Endodermal cell (in vitro differentiated cells): ENCODE data around the gene PCID2. TPM values are rescaled to one million over a fixed set of nuclear protein-coding genes. Genes with fewer than 3 reads are reported as not detected.
A peak's percentile ranks its signal among the peaks of the same experiment; 100 is the strongest.

ENCODE experiments used
- DNase-seq: peaks from one replicate; pipeline ENCODE4 v3.0.0-alpha.2; 2017
- H3K27ac ChIP-seq: 2 replicates; pipeline ENCODE4 v1.5.1; 2013; ENCODE audit warnings: mild to moderate bottlenecking, low read depth, low read length, moderate library complexity
- H3K27me3 ChIP-seq: 2 replicates; pipeline ENCODE4 v1.6.1; 2013; ENCODE audit warnings: mild to moderate bottlenecking, low read length, moderate library complexity; ENCODE audit not compliant: insufficient read depth, control insufficient read depth, poor library complexity, severe bottlenecking
- H3K36me3 ChIP-seq: 2 replicates; pipeline ENCODE4 v1.7.0; 2013; ENCODE audit warnings: mild to moderate bottlenecking, low read length, moderate library complexity; ENCODE audit not compliant: control insufficient read depth, insufficient read depth
- H3K4me1 ChIP-seq: one replicate; pipeline ENCODE4 v1.7.0; 2013; ENCODE audit warnings: low read length; ENCODE audit not compliant: control insufficient read depth, insufficient read depth
- H3K4me3 ChIP-seq: 2 replicates; pipeline ENCODE4 v1.5.1; 2013; ENCODE audit warnings: mild to moderate bottlenecking, low read length, moderate library complexity
- H3K9ac ChIP-seq: 2 replicates; pipeline ENCODE4 v1.6.1; 2013; ENCODE audit warnings: mild to moderate bottlenecking, low read length, moderate library complexity; ENCODE audit not compliant: poor library complexity, severe bottlenecking; ENCODE audit errors: extremely low read depth
- H3K9me3 ChIP-seq: 2 replicates; pipeline ENCODE4 v1.6.1; 2013; ENCODE audit warnings: mild to moderate bottlenecking, low read length, moderate library complexity; ENCODE audit not compliant: control insufficient read depth
- H3K27ac Mint-ChIP-seq: 2 replicates; pipeline ENCODE4 v1.8.0; 2020; ENCODE audit warnings: mixed read lengths
- H3K27me3 Mint-ChIP-seq: 2 replicates; pipeline ENCODE4 v1.8.0; 2021; ENCODE audit warnings: mild to moderate bottlenecking, mixed read lengths; ENCODE audit not compliant: insufficient read depth
- H3K36me3 Mint-ChIP-seq: 2 replicates; pipeline ENCODE4 v1.8.0; 2020; ENCODE audit warnings: low read depth, mixed read lengths
- H3K4me1 Mint-ChIP-seq: 2 replicates; pipeline ENCODE4 v1.8.0; 2020; ENCODE audit warnings: mixed read lengths
- H3K4me3 Mint-ChIP-seq: 2 replicates; pipeline ENCODE4 v1.8.0; 2020; ENCODE audit warnings: mild to moderate bottlenecking, moderate library complexity, mixed read lengths
- H3K9me3 Mint-ChIP-seq: 2 replicates; pipeline ENCODE4 v1.8.0; 2020; ENCODE audit warnings: mild to moderate bottlenecking, mixed read lengths
- CTCF ChIP-seq: fragments of 200-600 bp; sonication (generic); conservative IDR thresholded peaks from 2 replicates; pipeline ENCODE4 v1.5.0; 2021; ENCODE audit warnings: antibody characterized with exemption, mild to moderate bottlenecking
- WGBS, 2 experiments: methylation state at CpG; one replicate each; pipeline versions ENCODE4 v1.1.5 to v1.1.7; 2013; ENCODE audit warnings: missing lambda C conversion rate in 2 of 2, mixed read lengths in 1 of 2; ENCODE audit not compliant: insufficient coverage in 1 of 2, insufficient read length in 1 of 2; 5-methylcytosine and 5-hydroxymethylcytosine counted together
- total RNA-seq, 2 donors: library from RNA; stranded (reverse); fragmentation: NEBNext Ultra II Directional in 1 of 2; extraction: Animal tissue kit (Norgen Biotek cat#: 25700) in 1 of 2; gene quantifications; 2 replicates in 1 of 2; 3 replicates in 1 of 2; pipeline ENCODE4 v1.2.1, GENCODE V29; 2021

The PCID2 gene
- total RNA-seq, 2 donors from 2014 or later, result 70.5 to 71.7 TPM

GRCh38 chr13:113210833-113211232 lies 2.4 kb upstream of the PCID2 start:
- Histone ChIP-seq H3K4me1 (no peaks in the 10 kb centered on the region), H3K36me3 (peaks cover 41% of the 10 kb centered on the region), H3K9me3 (no peaks in the 10 kb centered on the region), H3K27me3 (no peaks in the 10 kb centered on the region), H3K9ac (peak overlapping the region; percentile 70), H3K27ac (no peak overlapping the region), H3K4me3 (peak overlapping the region; percentile 93)
- no peaks in the 10 kb centered on the region for H3K27me3 Mint-ChIP-seq
- no peaks in the 10 kb centered on the region for H3K9me3 Mint-ChIP-seq
- H3K4me1 Mint-ChIP-seq, result peaks cover 36% of the 10 kb centered on the region
- 89 to 100% methylated on average over 6 of the region's 6 CpGs for WGBS, 2 experiments
- peak overlapping the region; percentile 84 for H3K4me3 Mint-ChIP-seq
- no peak overlapping the region for H3K27ac Mint-ChIP-seq
- peaks cover 39% of the 10 kb centered on the region for H3K36me3 Mint-ChIP-seq
- DNase-seq, result no peak
- TF ChIP-seq CTCF, result no peak

- no peaks in the 10 kb centered on the region for H3K4me1 ChIP-seq
- 0 to 1% methylated on average over 17 to 67 of the region's 67 CpGs for WGBS, 2 experiments
- no peaks in the 10 kb centered on the region for H3K27me3 ChIP-seq
- H3K36me3 ChIP-seq, result peaks cover 50% of the 10 kb centered on the region
- peak; percentile 26 for TF ChIP-seq CTCF
- H3K27ac Mint-ChIP-seq, result peak overlapping the region; percentile 90
- no peaks in the 10 kb centered on the region for H3K9me3 Mint-ChIP-seq
- H3K4me3 Mint-ChIP-seq, result peak overlapping the region; percentile 84
- peak overlapping the region; percentile 93 for H3K4me3 ChIP-seq
- DNase-seq, result peak; percentile 88
- H3K9me3 ChIP-seq, result no peaks in the 10 kb centered on the region
- H3K9ac ChIP-seq, result peak overlapping the region; percentile 70
- H3K36me3 Mint-ChIP-seq, result peaks cover 46% of the 10 kb centered on the region
- peak overlapping the region; percentile 51 for H3K27ac ChIP-seq
- peaks cover 44% of the 10 kb centered on the region for H3K4me1 Mint-ChIP-seq
- H3K27me3 Mint-ChIP-seq, result no peaks in the 10 kb centered on the region
Measured at GRCh38 chr13:113209759-113210421, 1.4 kb upstream of the PCID2 start.

- peak within 1 kb of the TSS; percentile 94 for H3K9ac ChIP-seq
- DNase-seq, result peak; percentile 92
- H3K27me3 ChIP-seq, result no peaks in the 10 kb centered on the region
- H3K36me3 Mint-ChIP-seq, result peaks cover 46% of the 10 kb centered on the region
- no peaks in the 10 kb centered on the region for H3K9me3 Mint-ChIP-seq
- H3K9me3 ChIP-seq, result no peaks in the 10 kb centered on the region
- H3K4me3 ChIP-seq, result peak within 1 kb of the TSS; percentile 100
- H3K4me1 Mint-ChIP-seq, result peaks cover 44% of the 10 kb centered on the region
- H3K4me3 Mint-ChIP-seq, result peak within 1 kb of the TSS; percentile 84
- H3K27me3 Mint-ChIP-seq, result no peaks in the 10 kb centered on the region
- peaks cover 56% of the 10 kb centered on the region for H3K36me3 ChIP-seq
- WGBS, 2 experiments, result 0 to 2% methylated on average over 22 to 66 of the region's 66 CpGs
- no peaks in the 10 kb centered on the region for H3K4me1 ChIP-seq
- peak within 1 kb of the TSS; percentile 90 for H3K27ac Mint-ChIP-seq
- TF ChIP-seq CTCF, result no peak
- H3K27ac ChIP-seq, result peak within 1 kb of the TSS; percentile 95
Measured at GRCh38 chr13:113209336-113209758, 878 bp upstream of the PCID2 start, which contains the start of gene CUL4A. Gene CUL4A (plus strand): TSS chr13:113209613. CDS start chr13:113209628, 15 bp downstream.
